Neural progenitor cell (in vitro differentiated cells): ENCODE results near the gene OR56A1. TPM values are rescaled to one million over a fixed set of nuclear protein-coding genes. Genes with fewer than 3 reads are reported as not detected.
A peak's percentile ranks its signal among the peaks of the same experiment; 100 is the strongest.

Experiments
- DNase-seq: peaks from one replicate; pipeline ENCODE4 v3.0.0-alpha.2; 2016; ENCODE audit warnings: low spot score
- H2AFZ ChIP-seq: fragments of 200-600 bp; sonication (generic); replicated peaks from 2 replicates; pipeline ENCODE4 v1.6.1; 2016; ENCODE audit warnings: antibody characterized with exemption
- H3F3A ChIP-seq: fragments of 200-600 bp; sonication (generic); 2 replicates; pipeline ENCODE4 v1.6.1; 2016; ENCODE audit warnings: antibody characterized with exemption, low read depth
- H3K27ac ChIP-seq: fragments of 200-600 bp; sonication (generic); 2 replicates; pipeline ENCODE4 v1.5.1; 2016; ENCODE audit warnings: mild to moderate bottlenecking
- H3K27me3 ChIP-seq: fragments of 200-600 bp; sonication (generic); 2 replicates; pipeline ENCODE4 v1.6.1; 2016; ENCODE audit warnings: mild to moderate bottlenecking, moderate library complexity
- H3K36me3 ChIP-seq: fragments of 200-600 bp; sonication (generic); 2 replicates; pipeline ENCODE4 v1.5.1; 2016
- H3K4me1 ChIP-seq: fragments of 200-600 bp; sonication (generic); 2 replicates; pipeline ENCODE4 v1.6.1; 2016; ENCODE audit warnings: mixed run types
- H3K4me2 ChIP-seq: fragments of 200-600 bp; sonication (generic); 2 replicates; pipeline ENCODE4 v1.6.1; 2016
- H3K4me3 ChIP-seq: fragments of 200-600 bp; sonication (generic); 2 replicates; pipeline ENCODE4 v1.5.1; 2016
- H3K79me2 ChIP-seq: fragments of 200-600 bp; sonication (generic); 2 replicates; pipeline ENCODE4 v1.6.1; 2016; ENCODE audit warnings: low read depth
- H3K9ac ChIP-seq: fragments of 200-600 bp; sonication (generic); 2 replicates; pipeline ENCODE4 v1.6.1; 2016
- H3K9me3 ChIP-seq: fragments of 200-600 bp; sonication (generic); 2 replicates; pipeline ENCODE4 v1.5.1; 2016; ENCODE audit warnings: low read depth
- H4K20me1 ChIP-seq: fragments of 200-600 bp; sonication (generic); 2 replicates; pipeline ENCODE4 v1.6.1; 2016; ENCODE audit warnings: low read depth
- H3K27ac Mint-ChIP-seq: 3 replicates; pipeline ENCODE4 v1.8.0; 2021; ENCODE audit warnings: mixed read lengths
- H3K27me3 Mint-ChIP-seq: 2 replicates; pipeline ENCODE4 v1.8.0; 2022; ENCODE audit warnings: low read depth, mild to moderate bottlenecking, inconsistent platforms, moderate library complexity, mixed read lengths; ENCODE audit not compliant: insufficient read depth
- H3K36me3 Mint-ChIP-seq: 3 replicates; pipeline ENCODE4 v1.8.0; 2021; ENCODE audit warnings: mixed read lengths
- H3K4me1 Mint-ChIP-seq: 3 replicates; pipeline ENCODE4 v1.8.0; 2021; ENCODE audit warnings: mixed read lengths
- H3K4me3 Mint-ChIP-seq: 3 replicates; pipeline ENCODE4 v1.8.0; 2021; ENCODE audit warnings: mild to moderate bottlenecking, moderate library complexity, mixed read lengths
- H3K9me3 Mint-ChIP-seq: 3 replicates; pipeline ENCODE4 v1.8.0; 2020; ENCODE audit warnings: mixed read lengths
- CTCF ChIP-seq: fragments of 200-600 bp; sonication (generic); IDR thresholded peaks from 2 replicates; pipeline ENCODE4 v1.5.1; 2017; ENCODE audit warnings: antibody characterized with exemption, mild to moderate bottlenecking
- EZH2 ChIP-seq: fragments of 200-600 bp; sonication (generic); IDR thresholded peaks from 2 replicates; pipeline ENCODE4 v1.6.1; 2017; ENCODE audit warnings: antibody characterized with exemption, mild to moderate bottlenecking, moderate library complexity
- EZH2phosphoT487 ChIP-seq: fragments of 200-600 bp; sonication (generic); IDR thresholded peaks from 2 replicates; pipeline ENCODE4 v1.6.1; 2017; ENCODE audit warnings: antibody characterized with exemption
- total RNA-seq: library from RNA; depleted of rRNA; stranded (reverse); fragments of >200 nt; gene quantifications from 2 replicates; pipeline ENCODE4 v1.2.3, GENCODE V29; 2015; ENCODE audit warnings: low replicate concordance

The OR56A1 gene
- total RNA-seq, 1 donor from 2014 or later: 1.8 TPM

- Mint-ChIP-seq H3K9me3 (no peaks in the 10 kb centered on the region), H3K27ac (no peak overlapping the region), H3K27me3 (peaks cover 3% of the 10 kb centered on the region), H3K4me3 (no peak overlapping the region), H3K4me1 (no peaks in the 10 kb centered on the region), H3K36me3 (no peaks in the 10 kb centered on the region)
- Histone ChIP-seq H3K27me3 (no peaks in the 10 kb centered on the region), H2AFZ (no peak overlapping the region), H3K4me3 (no peak overlapping the region), H3K4me2 (no peak overlapping the region), H3K36me3 (no peaks in the 10 kb centered on the region), H3F3A (no peaks in the 10 kb centered on the region), H4K20me1 (no peaks in the 10 kb centered on the region), H3K79me2 (no peaks in the 10 kb centered on the region), H3K9ac (no peak overlapping the region), H3K4me1 (no peaks in the 10 kb centered on the region), H3K9me3 (no peaks in the 10 kb centered on the region), H3K27ac (no peak overlapping the region)
- no peak for DNase-seq
- TF ChIP-seq CTCF: no peak
- TF ChIP-seq EZH2: no peak
Measured at GRCh38 chr11:6027501-6027900, 3.1 kb downstream of the OR56A1 start.

GRCh38 chr11:6025056-6025455, 5.5 kb downstream of the OR56A1 start:
- H3K27me3 Mint-ChIP-seq: peaks cover 3% of the 10 kb centered on the region
- no peak overlapping the region for H3K27ac Mint-ChIP-seq
- Histone ChIP-seq H3K9me3 (no peaks in the 10 kb centered on the region), H3K4me3 (no peak overlapping the region), H4K20me1 (no peaks in the 10 kb centered on the region), H2AFZ (no peak overlapping the region), H3K36me3 (no peaks in the 10 kb centered on the region), H3K4me2 (no peak overlapping the region), H3K9ac (no peak overlapping the region), H3K27ac (no peak overlapping the region), H3K4me1 (no peaks in the 10 kb centered on the region), H3F3A (no peaks in the 10 kb centered on the region), H3K27me3 (no peaks in the 10 kb centered on the region), H3K79me2 (no peaks in the 10 kb centered on the region)
- TF ChIP-seq CTCF (no peak), EZH2phosphoT487 (no peak), EZH2 (no peak)
- no peaks in the 10 kb centered on the region for H3K36me3 Mint-ChIP-seq
- H3K9me3 Mint-ChIP-seq: no peaks in the 10 kb centered on the region
- H3K4me1 Mint-ChIP-seq: no peaks in the 10 kb centered on the region
- H3K4me3 Mint-ChIP-seq: no peak overlapping the region
- DNase-seq: no peak

- Histone ChIP-seq H3K9me3 (no peaks in the 10 kb centered on the region), H3K79me2 (no peaks in the 10 kb centered on the region)
- peak; percentile 76 for DNase-seq
Measured at GRCh38 chr11:6022956-6023355, 7.6 kb downstream of the OR56A1 start.

More at GRCh38 chr11:6022956-6023355, 7.6 kb downstream of the OR56A1 start:
- Histone ChIP-seq H3K36me3 (no peaks in the 10 kb centered on the region), H3F3A (no peaks in the 10 kb centered on the region), H3K27me3 (no peaks in the 10 kb centered on the region), H3K4me2 (no peak overlapping the region), H2AFZ (no peak overlapping the region), H3K4me1 (no peaks in the 10 kb centered on the region), H3K9ac (no peak overlapping the region), H3K27ac (no peak overlapping the region), H4K20me1 (no peaks in the 10 kb centered on the region), H3K4me3 (no peak overlapping the region)
- Mint-ChIP-seq H3K27me3 (peaks cover 7% of the 10 kb centered on the region), H3K4me3 (no peak overlapping the region), H3K4me1 (no peaks in the 10 kb centered on the region), H3K9me3 (no peaks in the 10 kb centered on the region), H3K36me3 (no peaks in the 10 kb centered on the region), H3K27ac (no peak overlapping the region)
- TF ChIP-seq EZH2phosphoT487: no peak
- TF ChIP-seq CTCF: peak; percentile 78
- no peak for TF ChIP-seq EZH2
